ENCODE data around the gene DRG2. TPM values are rescaled to one million over a fixed set of nuclear protein-coding genes. Genes with fewer than 3 reads are reported as not detected.

Gene DRG2
- total RNA-seq, 1 donor = 40.2 TPM

- Histone ChIP-seq H3K27me3 (ENCODE audit: insufficient read depth, low read length) (no peaks in the 10 kb centered on the region), H3K36me3 (ENCODE audit: insufficient read depth, low read length) (no peaks in the 10 kb centered on the region), H3K79me2 (ENCODE audit: insufficient read depth, low read length) (no peaks in the 10 kb centered on the region), H3K9me3 (ENCODE audit: low read depth, low read length) (no peaks in the 10 kb centered on the region), H3K4me2 (ENCODE audit: insufficient read depth, low read length) (no peak overlapping the region), H4K20me1 (ENCODE audit: insufficient read depth, low read length) (no peaks in the 10 kb centered on the region), H3K27ac (ENCODE audit: low read depth, low read length) (no peak overlapping the region), H2AFZ (ENCODE audit: low read length) (no peak overlapping the region), H3K4me1 (ENCODE audit: insufficient read depth, low read length) (no peaks in the 10 kb centered on the region), H3K4me3 (ENCODE audit: insufficient read depth, low read length) (no peak overlapping the region)
- TF ChIP-seq CTCF (IDR thresholded peaks at IDR 0.05; ENCODE audit: extremely low read depth, low read depth, low read length) = no peak
- no peak for DNase-seq (ENCODE audit: insufficient read length, low spot score, missing footprints)
Measured at GRCh38 chr17:18120461-18121017, 32.8 kb downstream of the DRG2 start.

- H3K9me3 ChIP-seq (ENCODE audit: low read depth, low read length) = no peaks in the 10 kb centered on the region
- H3K27ac ChIP-seq (ENCODE audit: low read depth, low read length) = no peak overlapping the region
- H3K36me3 ChIP-seq (ENCODE audit: insufficient read depth, low read length) = no peaks in the 10 kb centered on the region
- H3K4me1 ChIP-seq (ENCODE audit: insufficient read depth, low read length) = no peaks in the 10 kb centered on the region
- no peak for DNase-seq (ENCODE audit: insufficient read length, low spot score, missing footprints)
- H3K4me2 ChIP-seq (ENCODE audit: insufficient read depth, low read length) = no peak overlapping the region
- TF ChIP-seq CTCF (IDR thresholded peaks at IDR 0.05; ENCODE audit: extremely low read depth, low read depth, low read length) = no peak
- H3K27me3 ChIP-seq (ENCODE audit: insufficient read depth, low read length) = no peaks in the 10 kb centered on the region
- no peak overlapping the region for H3K4me3 ChIP-seq (ENCODE audit: insufficient read depth, low read length)
- H2AFZ ChIP-seq (ENCODE audit: low read length) = no peak overlapping the region
- no peaks in the 10 kb centered on the region for H4K20me1 ChIP-seq (ENCODE audit: insufficient read depth, low read length)
- no peaks in the 10 kb centered on the region for H3K79me2 ChIP-seq (ENCODE audit: insufficient read depth, low read length)
Measured at GRCh38 chr17:18121144-18121910, 33.6 kb downstream of the DRG2 start.

GRCh38 chr17:18122990-18123753 is 35.4 kb downstream of the DRG2 start:
- Histone ChIP-seq H3K9me3 (ENCODE audit: low read depth, low read length) (no peaks in the 10 kb centered on the region), H4K20me1 (ENCODE audit: insufficient read depth, low read length) (no peaks in the 10 kb centered on the region), H3K27ac (ENCODE audit: low read depth, low read length) (no peak overlapping the region), H3K27me3 (ENCODE audit: insufficient read depth, low read length) (no peaks in the 10 kb centered on the region), H2AFZ (ENCODE audit: low read length) (no peak overlapping the region), H3K4me3 (ENCODE audit: insufficient read depth, low read length) (no peak overlapping the region), H3K4me2 (ENCODE audit: insufficient read depth, low read length) (no peak overlapping the region), H3K79me2 (ENCODE audit: insufficient read depth, low read length) (no peaks in the 10 kb centered on the region), H3K4me1 (ENCODE audit: insufficient read depth, low read length) (no peaks in the 10 kb centered on the region), H3K36me3 (ENCODE audit: insufficient read depth, low read length) (no peaks in the 10 kb centered on the region)
- no peak for DNase-seq (ENCODE audit: insufficient read length, low spot score, missing footprints)
- TF ChIP-seq CTCF (IDR thresholded peaks at IDR 0.05; ENCODE audit: extremely low read depth, low read depth, low read length) = no peak

Measured in osteoblast (primary cell).